ENCODE measurements around the gene ADARB2.

ADARB2 gene

GRCh38 chr10:1686491-1686749, 50.9 kb downstream of the ADARB2 start:
- no peak for TF ChIP-seq EZH2phosphoT487 (IDR thresholded peaks at IDR 0.05; ENCODE audit: borderline replicate concordance, low read length)
- no peak for TF ChIP-seq CTCF (IDR thresholded peaks at IDR 0.05; ENCODE audit: low read depth, low read length, poor library complexity, severe bottlenecking)
- Histone ChIP-seq H3F3A (ENCODE audit: control insufficient read depth, insufficient read depth) (no peaks in the 10 kb centered on the region), H3K27me3 (ENCODE audit: control insufficient read depth, low read length) (peaks cover 13% of the 10 kb centered on the region; the same call in 1 of the 2 replicates), H4K20me1 (ENCODE audit: control insufficient read depth, insufficient read depth, low read depth, low read length) (no peaks in the 10 kb centered on the region), H3K4me3 (ENCODE audit: low read length) (no peak overlapping the region), H3K36me3 (ENCODE audit: control insufficient read depth, low read length) (no peaks in the 10 kb centered on the region), H3K9me3 (ENCODE audit: control insufficient read depth, insufficient read depth, low read length) (no peaks in the 10 kb centered on the region), H3K79me2 (ENCODE audit: control insufficient read depth, low read length) (no peaks in the 10 kb centered on the region), H3K4me2 (ENCODE audit: low read length) (no peak overlapping the region), H3K4me1 (ENCODE audit: control insufficient read depth, low read length) (peaks cover 4% of the 10 kb centered on the region; the same call in 1 of the 2 replicates), H3K9me2 (replicated peaks; ENCODE audit: control insufficient read depth, low read length) (no peaks in the 10 kb centered on the region), H3K27ac (ENCODE audit: low read depth, low read length) (no peak overlapping the region)

DNA sequence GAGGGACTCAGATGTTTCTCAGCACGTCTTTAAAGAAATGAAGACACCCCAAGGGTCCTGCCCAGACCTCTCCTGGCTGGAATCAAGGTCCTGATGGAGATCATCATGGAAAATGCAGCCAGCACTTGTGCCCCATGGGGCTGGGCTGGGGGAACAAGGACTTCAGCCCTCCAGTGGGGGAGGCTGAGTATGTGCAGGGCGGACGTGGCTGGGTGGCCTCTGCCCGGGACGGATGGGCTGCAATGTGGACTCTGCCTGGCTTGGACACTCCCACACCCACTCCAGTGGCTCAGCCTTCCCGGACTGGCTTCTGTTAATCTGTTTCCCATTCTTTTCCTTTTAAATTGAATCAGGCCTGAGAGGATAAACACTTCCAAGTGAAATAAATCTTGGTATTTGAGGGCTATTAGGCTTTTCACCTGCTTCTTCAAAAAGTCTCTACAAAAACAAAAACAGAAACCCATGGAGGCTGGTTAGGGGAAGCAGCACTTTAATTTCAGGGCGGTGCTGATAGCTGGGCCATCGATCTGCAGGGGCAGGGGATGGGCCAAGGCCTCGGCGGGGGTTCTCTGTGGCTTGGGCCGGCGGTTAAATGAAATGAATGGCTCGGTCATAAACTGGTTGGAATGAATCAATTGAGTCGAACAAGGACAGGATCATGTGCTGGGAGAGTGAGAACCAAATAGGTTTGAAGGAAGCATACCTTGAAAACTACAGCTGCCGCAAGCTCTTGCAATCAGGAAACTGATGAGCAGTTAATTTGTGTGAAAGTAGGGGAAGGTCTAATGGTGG, 51.4 kb downstream of the ADARB2 start:
- Histone ChIP-seq H3K9me3 (ENCODE audit: control insufficient read depth, insufficient read depth, low read length) (no peaks in the 10 kb centered on the region), H3K27ac (ENCODE audit: low read depth, low read length) (no peak overlapping the region), H3K27me3 (ENCODE audit: control insufficient read depth, low read length) (peaks cover 12% of the 10 kb centered on the region; the same call in 1 of the 2 replicates), H4K20me1 (ENCODE audit: control insufficient read depth, insufficient read depth, low read depth, low read length) (no peaks in the 10 kb centered on the region), H3K79me2 (ENCODE audit: control insufficient read depth, low read length) (no peaks in the 10 kb centered on the region), H3K4me2 (ENCODE audit: low read length) (no peak overlapping the region), H3K9me2 (replicated peaks; ENCODE audit: control insufficient read depth, low read length) (no peaks in the 10 kb centered on the region), H3F3A (ENCODE audit: control insufficient read depth, insufficient read depth) (no peaks in the 10 kb centered on the region), H3K4me1 (ENCODE audit: control insufficient read depth, low read length) (peaks cover 4% of the 10 kb centered on the region; the same call in 1 of the 2 replicates), H3K36me3 (ENCODE audit: control insufficient read depth, low read length) (no peaks in the 10 kb centered on the region), H3K4me3 (ENCODE audit: low read length) (no peak overlapping the region)
- TF ChIP-seq CTCF (IDR thresholded peaks at IDR 0.05; ENCODE audit: low read depth, low read length, poor library complexity, severe bottlenecking) (no peak), EZH2phosphoT487 (IDR thresholded peaks at IDR 0.05; ENCODE audit: borderline replicate concordance, low read length) (no peak)

DNA sequence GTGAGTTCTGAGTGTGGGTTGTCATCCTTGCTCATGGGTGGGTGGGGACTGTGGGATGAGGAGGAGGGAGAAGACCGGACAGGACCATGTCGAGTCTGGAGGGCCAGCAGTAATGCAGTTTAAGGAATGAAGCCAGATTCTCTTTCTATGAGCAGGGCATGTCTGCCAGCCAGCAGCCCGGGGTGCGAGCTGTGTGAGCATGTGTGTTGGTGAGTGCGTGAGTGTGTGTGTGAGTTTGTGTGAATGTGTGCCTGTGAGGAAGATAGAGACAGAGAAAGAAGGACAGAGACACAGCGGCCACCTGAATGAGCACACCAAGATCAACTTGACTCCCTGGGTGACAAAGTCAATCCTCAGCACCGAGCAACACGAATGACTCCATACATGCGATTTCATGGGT, 52.3 kb downstream of the ADARB2 start:
- H3K79me2 ChIP-seq (ENCODE audit: control insufficient read depth, low read length): no peaks in the 10 kb centered on the region
- H3K36me3 ChIP-seq (ENCODE audit: control insufficient read depth, low read length): no peaks in the 10 kb centered on the region
- no peak for TF ChIP-seq CTCF (IDR thresholded peaks at IDR 0.05; ENCODE audit: low read depth, low read length, poor library complexity, severe bottlenecking)
- TF ChIP-seq EZH2phosphoT487 (IDR thresholded peaks at IDR 0.05; ENCODE audit: borderline replicate concordance, low read length): no peak
- H3K4me3 ChIP-seq (ENCODE audit: low read length): no peak overlapping the region
- no peak overlapping the region for H3K4me2 ChIP-seq (ENCODE audit: low read length)
- peaks cover 4% of the 10 kb centered on the region; the same call in 1 of the 2 replicates for H3K4me1 ChIP-seq (ENCODE audit: control insufficient read depth, low read length)
- H4K20me1 ChIP-seq (ENCODE audit: control insufficient read depth, insufficient read depth, low read depth, low read length): no peaks in the 10 kb centered on the region
- no peaks in the 10 kb centered on the region for H3F3A ChIP-seq (ENCODE audit: control insufficient read depth, insufficient read depth)
- no peak overlapping the region for H3K27ac ChIP-seq (ENCODE audit: low read depth, low read length)
- peaks cover 12% of the 10 kb centered on the region; the same call in 1 of the 2 replicates for H3K27me3 ChIP-seq (ENCODE audit: control insufficient read depth, low read length)
- no peaks in the 10 kb centered on the region for H3K9me2 ChIP-seq (replicated peaks; ENCODE audit: control insufficient read depth, low read length)
- H3K9me3 ChIP-seq (ENCODE audit: control insufficient read depth, insufficient read depth, low read length): no peaks in the 10 kb centered on the region

All from DOHH2 (cell line).